ENCODE results near the gene PSMA7. TPM values are rescaled to one million over a fixed set of nuclear protein-coding genes. Genes with fewer than 3 reads are reported as not detected.

The PSMA7 gene
- total and polyA plus RNA-seq, 4 donors: 109 to 342 (median 196) TPM

DNA sequence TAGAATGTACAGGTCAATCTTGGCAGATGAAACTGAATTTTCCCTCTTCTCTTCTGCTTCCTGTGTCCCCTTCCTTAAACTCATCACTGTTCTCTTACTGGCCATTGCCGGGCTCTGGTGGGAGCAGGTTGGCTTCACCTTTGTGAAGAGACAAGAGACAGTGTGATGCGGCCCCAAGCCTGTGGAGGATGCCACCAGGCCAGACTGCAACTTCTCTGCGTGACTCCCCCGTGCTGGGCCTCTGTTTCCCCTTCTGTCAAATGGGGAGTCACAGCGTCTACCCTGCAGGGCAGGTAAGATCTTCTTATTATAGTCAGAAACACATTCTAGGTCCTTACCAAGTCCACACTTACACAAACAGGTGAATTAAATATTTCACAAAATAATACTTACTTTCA lies 22.8 kb downstream of the PSMA7 start:
- Histone ChIP-seq H3K27ac (ENCODE audit: low read depth in 1 of 2, low read length in 2 of 2) (no peak overlapping the region), H3K4me1 (ENCODE audit: control insufficient read depth in 4 of 4, insufficient read depth in 4 of 4, low read length in 3 of 4) (peaks cover 0 to 16% (median 12%) of the 10 kb centered on the region in 4 donors), H3K9me3 (ENCODE audit: control insufficient read depth in 4 of 4, low read length in 3 of 4) (peaks cover 0 to 3% (median 1%) of the 10 kb centered on the region in 4 donors), H3K36me3 (ENCODE audit: control insufficient read depth in 4 of 4, insufficient read depth in 3 of 4, low read depth in 1 of 4, low read length in 3 of 4) (peaks cover 0 to 4% (median 2%) of the 10 kb centered on the region in 4 donors), H3K9ac (ENCODE audit: low read depth in 1 of 2, low read length in 2 of 2) (no peak overlapping the region), H3K4me3 (ENCODE audit: low read depth in 1 of 3, low read length in 3 of 3) (no peak overlapping the region), H3K27me3 (ENCODE audit: control insufficient read depth in 4 of 4, insufficient read depth in 4 of 4, low read length in 3 of 4) (no peaks in the 10 kb centered on the region)
- TF ChIP-seq, protein P1, sequence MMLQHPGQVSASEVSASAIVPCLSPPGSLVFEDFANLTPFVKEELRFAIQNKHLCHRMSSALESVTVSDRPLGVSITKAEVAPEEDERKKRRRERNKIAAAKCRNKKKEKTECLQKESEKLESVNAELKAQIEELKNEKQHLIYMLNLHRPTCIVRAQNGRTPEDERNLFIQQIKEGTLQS (IDR thresholded peaks at IDR 0.05): no peak
- TF ChIP-seq NR2F2 (IDR thresholded peaks at IDR 0.05): no peak
- WGBS: 94% methylated on average over 5 of the region's 5 CpGs
- DNase-seq (ENCODE audit: low spot score): no peak

GRCh38 chr20:62119591-62120364 lies 23.4 kb downstream of the PSMA7 start:
- Histone ChIP-seq H3K9ac (ENCODE audit: low read depth in 1 of 2, low read length in 2 of 2) (no peak overlapping the region), H3K4me3 (ENCODE audit: low read depth in 1 of 3, low read length in 3 of 3) (no peak overlapping the region), H3K36me3 (ENCODE audit: control insufficient read depth in 4 of 4, insufficient read depth in 3 of 4, low read depth in 1 of 4, low read length in 3 of 4) (no peaks in the 10 kb centered on the region), H3K27ac (ENCODE audit: low read depth in 1 of 2, low read length in 2 of 2) (no peak overlapping the region), H3K9me3 (ENCODE audit: control insufficient read depth in 4 of 4, low read length in 3 of 4) (peaks cover 0 to 4% (median 2%) of the 10 kb centered on the region in 4 donors), H3K27me3 (ENCODE audit: control insufficient read depth in 4 of 4, insufficient read depth in 4 of 4, low read length in 3 of 4) (no peaks in the 10 kb centered on the region), H3K4me1 (ENCODE audit: control insufficient read depth in 4 of 4, insufficient read depth in 4 of 4, low read length in 3 of 4) (peaks cover 0 to 16% (median 12%) of the 10 kb centered on the region in 4 donors)
- TF ChIP-seq, protein P1 (IDR thresholded peaks at IDR 0.05): no peak
- DNase-seq (ENCODE audit: low spot score): no peak
- WGBS: 80% methylated on average over 10 of the region's 10 CpGs

- H3K27me3 ChIP-seq (ENCODE audit: control insufficient read depth in 4 of 4, insufficient read depth in 4 of 4, low read length in 3 of 4): no peaks in the 10 kb centered on the region
- H3K4me3 ChIP-seq (ENCODE audit: low read depth in 1 of 3, low read length in 3 of 3): no peak overlapping the region
- H3K36me3 ChIP-seq (ENCODE audit: control insufficient read depth in 4 of 4, insufficient read depth in 3 of 4, low read depth in 1 of 4, low read length in 3 of 4): no peaks in the 10 kb centered on the region
- TF ChIP-seq YY1 (IDR thresholded peaks at IDR 0.05): no peak
- TF ChIP-seq GABPA (IDR thresholded peaks at IDR 0.05 in 1 of 2, conservative IDR thresholded peaks at IDR 0.05 in 1 of 2): no peak
- TF ChIP-seq HNF4A (conservative IDR thresholded peaks at IDR 0.05): no peak
- no peak for TF ChIP-seq HNF4G (IDR thresholded peaks at IDR 0.05)
- TF ChIP-seq, protein P2, sequence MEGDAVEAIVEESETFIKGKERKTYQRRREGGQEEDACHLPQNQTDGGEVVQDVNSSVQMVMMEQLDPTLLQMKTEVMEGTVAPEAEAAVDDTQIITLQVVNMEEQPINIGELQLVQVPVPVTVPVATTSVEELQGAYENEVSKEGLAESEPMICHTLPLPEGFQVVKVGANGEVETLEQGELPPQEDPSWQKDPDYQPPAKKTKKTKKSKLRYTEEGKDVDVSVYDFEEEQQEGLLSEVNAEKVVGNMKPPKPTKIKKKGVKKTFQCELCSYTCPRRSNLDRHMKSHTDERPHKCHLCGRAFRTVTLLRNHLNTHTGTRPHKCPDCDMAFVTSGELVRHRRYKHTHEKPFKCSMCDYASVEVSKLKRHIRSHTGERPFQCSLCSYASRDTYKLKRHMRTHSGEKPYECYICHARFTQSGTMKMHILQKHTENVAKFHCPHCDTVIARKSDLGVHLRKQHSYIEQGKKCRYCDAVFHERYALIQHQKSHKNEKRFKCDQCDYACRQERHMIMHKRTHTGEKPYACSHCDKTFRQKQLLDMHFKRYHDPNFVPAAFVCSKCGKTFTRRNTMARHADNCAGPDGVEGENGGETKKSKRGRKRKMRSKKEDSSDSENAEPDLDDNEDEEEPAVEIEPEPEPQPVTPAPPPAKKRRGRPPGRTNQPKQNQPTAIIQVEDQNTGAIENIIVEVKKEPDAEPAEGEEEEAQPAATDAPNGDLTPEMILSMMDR (IDR thresholded peaks at IDR 0.05; ENCODE audit: low read depth, low read length, missing input control): no peak
- TF ChIP-seq, protein P1 (IDR thresholded peaks at IDR 0.05): no peak
- no peak for TF ChIP-seq RXRA (IDR thresholded peaks at IDR 0.05)
- no peak for TF ChIP-seq REST (IDR thresholded peaks at IDR 0.05)
- TF ChIP-seq EGR1 (IDR thresholded peaks at IDR 0.05; ENCODE audit: low read depth in 2 of 2): no peak
- no peak for TF ChIP-seq SP1 (IDR thresholded peaks at IDR 0.05)
- no peak for TF ChIP-seq JUND (IDR thresholded peaks at IDR 0.05)
- TF ChIP-seq FOXA1 (IDR thresholded peaks at IDR 0.05): no peak
- no peak for TF ChIP-seq ZBTB33 (IDR thresholded peaks at IDR 0.05)
- no peak for TF ChIP-seq TAF1 (conservative IDR thresholded peaks at IDR 0.05)
- TF ChIP-seq FOXA2 (IDR thresholded peaks at IDR 0.05): no peak
- no peak for TF ChIP-seq NR2F2 (IDR thresholded peaks at IDR 0.05)
- DNase-seq (ENCODE audit: low spot score): no peak
- H3K9ac ChIP-seq (ENCODE audit: low read depth in 1 of 2, low read length in 2 of 2): no peak overlapping the region
- 89% methylated on average over 5 of the region's 5 CpGs for WGBS
- peaks cover 0 to 14% (median 10%) of the 10 kb centered on the region in 4 donors for H3K4me1 ChIP-seq (ENCODE audit: control insufficient read depth in 4 of 4, insufficient read depth in 4 of 4, low read length in 3 of 4)
- no peak overlapping the region for H3K27ac ChIP-seq (ENCODE audit: low read depth in 1 of 2, low read length in 2 of 2)
- peaks cover 0 to 4% (median 2%) of the 10 kb centered on the region in 4 donors for H3K9me3 ChIP-seq (ENCODE audit: control insufficient read depth in 4 of 4, low read length in 3 of 4)
Observed at GRCh38 chr20:62119115-62119514, 24.1 kb downstream of the PSMA7 start.

All from liver (tissue), 9 donors.